HG02759 (cell line): ENCODE results near the gene PRSS38.

Source experiments
- ATAC-seq: cut with Tn5 transposase; IDR thresholded peaks from one replicate; pipeline ENCODE4 v1.9.1; 2021; ENCODE audit warnings: mild to moderate bottlenecking, moderate library complexity; ENCODE audit not compliant: unreplicated experiment

The PRSS38 gene

GRCh38 chr1:227792216-227793078 is 23.0 kb upstream of the PRSS38 start:
- ATAC-seq, result no peak

GRCh38 chr1:227793079-227793947 is 22.2 kb upstream of the PRSS38 start:
- ATAC-seq, result no peak

DNA sequence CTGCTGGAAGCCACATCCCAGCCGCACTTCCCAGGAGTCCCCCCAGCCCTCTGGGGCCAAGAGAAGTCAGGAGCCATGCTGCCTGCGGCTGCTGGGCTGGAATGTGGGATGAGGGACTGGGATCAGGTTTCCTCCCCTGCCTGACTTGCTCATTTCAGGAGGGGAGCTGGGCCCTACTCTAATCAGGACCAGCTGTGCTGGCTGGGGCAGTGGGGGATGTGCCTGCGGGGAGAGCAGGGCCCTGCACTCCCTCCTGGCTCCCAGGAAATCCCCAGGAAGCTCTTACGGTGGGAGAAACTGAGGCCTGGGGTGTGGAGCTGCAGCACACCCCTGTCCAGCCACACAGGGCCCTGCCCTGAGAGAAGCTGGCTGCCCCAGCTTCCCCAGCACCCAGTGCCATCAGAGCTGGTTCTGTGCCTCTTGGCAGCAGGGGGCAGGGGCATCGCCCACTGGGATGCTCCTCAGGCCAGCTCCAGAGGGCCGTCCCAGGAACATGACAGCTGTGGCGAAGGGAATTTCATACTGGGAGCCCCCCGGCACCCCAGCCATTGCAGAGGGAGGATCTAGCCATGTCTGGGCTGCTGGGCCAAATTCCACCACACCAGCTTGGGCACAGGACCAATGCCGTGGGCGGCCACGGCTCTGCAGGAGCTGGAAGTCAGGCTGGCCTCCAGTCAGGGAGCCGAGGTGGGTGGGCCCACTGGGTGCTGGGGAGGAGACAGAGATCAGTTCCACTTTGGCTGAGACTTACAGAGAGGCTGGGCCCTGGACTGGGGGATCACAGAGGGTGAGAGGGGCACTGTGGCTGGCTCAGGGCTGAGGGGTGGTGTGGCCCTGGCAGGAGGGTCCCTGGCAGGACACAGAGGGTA is 21.3 kb upstream of the PRSS38 start:
- ATAC-seq, result no peak

GRCh38 chr1:227794817-227795192 is 20.7 kb upstream of the PRSS38 start:
- no peak for ATAC-seq

DNA sequence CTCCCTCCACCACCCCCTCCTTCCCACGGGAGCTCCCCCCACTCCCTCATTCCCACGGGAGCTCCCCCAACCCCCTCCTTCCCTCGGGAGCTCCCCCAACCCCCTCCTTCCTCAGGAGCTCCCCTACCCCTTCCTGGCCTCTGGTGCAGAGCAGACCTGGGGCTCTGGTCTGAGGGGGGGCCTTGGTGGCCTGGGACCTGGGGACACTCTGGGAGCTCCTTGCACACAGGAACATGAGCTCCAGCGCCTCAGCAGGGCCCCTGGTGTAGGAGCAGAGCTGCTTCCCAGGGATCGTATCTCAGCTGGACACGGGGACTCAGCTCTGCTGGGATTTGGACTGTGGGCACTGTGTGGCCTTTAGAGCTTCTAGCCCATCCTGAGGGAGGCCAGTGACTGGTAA is 19.7 kb upstream of the PRSS38 start:
- ATAC-seq, result no peak

GRCh38 chr1:227796359-227796915 is 19.0 kb upstream of the PRSS38 start:
- no peak for ATAC-seq

GRCh38 chr1:227797144-227797543 is 18.3 kb upstream of the PRSS38 start:
- ATAC-seq, result no peak

DNA sequence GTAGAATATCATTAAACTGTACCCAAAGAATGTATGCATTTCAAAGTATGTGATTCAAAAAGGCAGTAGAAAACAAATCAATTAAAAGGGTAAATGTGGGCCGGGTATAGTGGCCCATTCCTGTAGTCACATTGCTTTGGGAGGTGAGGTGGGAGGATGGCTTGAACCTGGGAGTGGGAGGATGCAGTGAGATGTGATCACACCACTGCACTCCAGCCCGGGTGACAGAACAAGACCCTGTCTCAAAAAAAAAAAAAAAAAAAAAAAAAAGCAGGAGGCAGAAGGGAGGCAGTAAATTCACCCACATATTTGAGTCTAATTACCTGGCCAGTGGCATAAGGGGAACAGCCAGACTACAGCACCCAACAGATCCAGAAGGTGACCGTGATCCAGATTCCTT is 17.9 kb upstream of the PRSS38 start:
- ATAC-seq, result no peak

DNA sequence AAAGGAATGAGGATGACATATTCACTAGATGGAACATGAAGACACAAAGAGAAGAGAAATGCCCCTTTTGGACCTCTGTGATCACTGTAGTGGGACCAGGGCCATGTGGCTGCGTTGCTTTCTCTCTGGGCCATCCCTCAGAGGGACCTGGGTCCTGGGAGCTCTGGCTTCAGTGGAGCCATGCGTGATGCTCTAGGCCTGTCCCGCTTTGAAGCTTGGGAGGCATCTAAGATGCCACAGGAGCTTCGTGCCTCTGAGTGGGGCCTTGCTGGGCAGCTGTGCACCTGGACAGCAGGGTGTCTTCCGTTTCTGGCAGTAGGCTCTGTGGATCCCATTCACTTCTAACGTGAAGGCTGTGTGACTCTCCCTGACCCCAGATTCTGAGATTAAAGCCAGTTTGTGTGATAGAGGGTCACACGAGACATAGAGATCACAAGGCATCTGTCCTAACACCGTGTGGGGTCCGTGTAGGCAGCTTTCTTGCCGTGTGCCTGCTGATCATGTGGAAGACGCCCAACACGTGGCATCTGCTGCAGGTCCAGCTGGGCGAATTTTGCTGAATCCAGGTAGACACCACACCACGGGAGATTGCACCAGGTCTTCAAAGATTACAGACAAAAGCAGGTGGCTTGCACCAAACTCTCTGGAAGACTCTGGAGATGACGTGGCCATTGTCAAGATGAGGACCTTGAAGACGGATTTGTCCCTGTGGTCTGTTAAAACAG is 17.2 kb upstream of the PRSS38 start:
- ATAC-seq, result no peak

- ATAC-seq, result no peak
Measured at GRCh38 chr1:227799756-227800155, 15.7 kb upstream of the PRSS38 start.

DNA sequence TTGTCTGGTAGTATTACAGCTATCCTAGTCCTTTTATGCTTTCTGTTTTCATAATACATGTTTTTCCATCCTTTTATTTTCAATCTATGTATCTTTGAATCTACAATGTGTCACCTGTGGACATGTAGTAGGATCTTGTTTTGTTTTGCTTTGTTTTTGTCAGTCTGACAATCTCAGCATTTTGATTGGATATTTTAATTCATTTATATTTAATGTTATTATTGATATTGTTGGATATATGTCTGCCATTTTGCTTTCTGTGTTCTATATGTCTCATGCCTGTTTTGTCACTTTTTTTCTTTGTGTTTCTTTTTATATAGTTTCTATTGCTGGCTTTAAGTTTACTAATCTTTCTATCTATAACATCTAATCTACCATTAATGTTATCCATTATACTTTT is 11.5 kb upstream of the PRSS38 start:
- ATAC-seq, result no peak

GRCh38 chr1:227805606-227806197 is 9.8 kb upstream of the PRSS38 start:
- ATAC-seq, result no peak

DNA sequence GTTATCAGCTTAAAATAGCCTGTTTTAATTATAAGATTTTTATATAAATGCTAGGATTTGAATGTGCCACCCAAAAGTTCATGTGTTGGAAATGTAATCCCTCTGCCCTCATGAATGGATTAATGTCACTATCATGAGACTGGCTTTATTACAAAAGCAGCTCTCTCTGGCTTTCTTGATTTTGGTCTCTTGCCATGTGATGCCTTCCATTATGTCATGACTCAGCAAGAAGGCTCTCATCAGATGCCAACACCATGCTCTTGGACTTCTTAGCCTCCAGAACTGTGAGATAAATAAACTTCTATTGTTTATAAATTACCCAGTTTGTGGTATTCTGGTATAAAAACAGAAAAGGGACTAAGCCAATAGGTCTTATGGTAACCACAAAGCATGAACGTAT is 6.9 kb upstream of the PRSS38 start:
- ATAC-seq, result no peak

DNA sequence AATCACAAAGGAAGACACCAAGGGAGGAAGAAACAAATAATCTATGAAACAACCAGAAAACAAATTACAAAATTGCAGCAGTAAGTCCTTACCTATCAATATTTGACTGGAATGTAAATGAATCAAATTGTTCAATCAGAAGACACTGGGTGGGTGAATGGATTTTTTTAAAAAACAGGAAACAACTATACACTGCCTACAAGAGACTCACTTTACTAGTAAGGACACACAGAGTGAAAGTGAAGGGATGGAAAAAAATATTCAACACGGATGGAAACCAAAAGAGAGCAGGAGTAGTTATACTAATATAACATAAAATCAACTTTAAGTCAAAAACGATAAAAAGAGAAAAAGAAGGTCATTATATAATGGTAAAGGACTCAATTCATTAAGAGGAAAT is 6.4 kb upstream of the PRSS38 start:
- no peak for ATAC-seq

DNA sequence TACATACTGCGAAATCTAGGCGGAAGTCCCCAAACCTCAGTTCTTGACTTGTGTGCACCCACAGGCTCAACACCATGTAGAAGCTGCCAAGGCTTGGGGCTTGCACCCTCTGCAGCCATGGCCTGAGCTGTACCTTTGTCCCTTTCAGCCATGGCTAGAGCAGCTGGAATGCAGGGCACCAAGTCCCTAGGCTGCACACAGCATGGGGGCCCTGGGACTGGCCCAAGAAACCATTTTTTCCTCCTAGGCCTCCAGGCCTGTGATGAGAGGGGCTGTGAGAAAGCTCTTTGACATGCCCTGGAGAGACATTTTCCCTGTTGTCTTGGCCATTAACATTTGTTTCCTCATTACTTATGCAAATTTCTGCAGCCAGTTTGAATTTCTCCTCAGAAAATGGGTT is 1.5 kb upstream of the PRSS38 start:
- no peak for ATAC-seq

- no peak for ATAC-seq
Measured at GRCh38 chr1:227816750-227817446, 1.4 kb downstream of the PRSS38 start.

GRCh38 chr1:227823537-227823936 is 8.1 kb downstream of the PRSS38 start:
- no peak for ATAC-seq

DNA sequence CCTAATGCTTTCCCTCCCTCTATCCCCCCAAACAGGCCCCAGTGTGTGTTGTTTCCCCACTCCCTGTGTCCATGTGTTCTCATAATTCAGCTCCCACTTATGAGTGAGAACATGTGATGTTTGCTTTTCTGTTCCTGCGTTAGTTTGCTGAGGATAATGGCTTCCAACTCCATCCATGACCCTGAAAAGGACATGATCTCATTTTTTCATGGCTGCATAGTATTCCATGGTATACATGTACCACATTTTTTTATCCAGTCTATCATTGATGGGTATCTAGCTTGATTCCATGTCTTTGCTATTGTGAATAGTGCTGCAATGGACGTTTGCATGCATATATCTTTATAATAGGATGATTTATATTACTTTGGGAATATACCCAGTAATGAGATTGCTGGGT is 8.7 kb downstream of the PRSS38 start:
- ATAC-seq, result no peak

DNA sequence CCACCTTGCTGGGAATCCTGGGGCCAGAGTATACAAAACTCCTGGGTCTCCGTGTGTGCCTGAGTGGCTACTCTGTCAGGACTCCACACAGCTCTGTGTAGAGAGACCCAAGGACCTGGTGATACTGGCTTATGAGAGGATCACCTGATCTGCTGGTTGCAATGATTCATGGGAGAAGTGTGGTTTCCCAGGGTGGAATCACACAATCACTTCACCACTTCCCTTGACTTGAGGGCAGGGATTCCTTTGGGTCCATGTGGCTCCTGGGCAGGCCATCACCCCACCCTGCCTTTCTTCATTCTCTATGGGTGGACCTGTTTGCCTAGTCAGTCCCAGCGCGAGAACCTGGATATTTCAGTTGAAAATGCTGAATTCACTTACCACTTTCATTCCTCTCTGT is 13.3 kb downstream of the PRSS38 start:
- no peak for ATAC-seq
